HEK293 (cell line): ENCODE measurements around the gene CCDC183.
A peak's percentile ranks its signal among the peaks of the same experiment; 100 is the strongest.

Experiments
- CTCF ChIA-PET: fragments of 350-600 bp; formaldehyde crosslinking; extraction: SDS; loops from one replicate; lab custom pipeline; 2021; ENCODE audit warnings: antibody characterized with exemption; lab: Yijun Ruan, JAX
- POLR2A ChIA-PET: fragments of 300-600 bp; formaldehyde crosslinking; extraction: SDS; loops from one replicate; lab custom pipeline; 2020; ENCODE audit warnings: antibody characterized with exemption, inconsistent platforms; lab: Yijun Ruan, JAX
- H3K27ac ChIP-seq: fragments of 200-500 bp; sonication (Bioruptor generic); 2 replicates; pipeline ENCODE4 v1.5.1; 2014; ENCODE audit warnings: low read depth, low read length, control low read depth, inconsistent platforms; ENCODE audit errors: extremely low read depth
- H3K36me3 ChIP-seq, 2 experiments: fragments of 200-500 bp in 1 of 2; sonication (Bioruptor generic) in 1 of 2; 1 replicate in 1 of 2; 2 replicates in 1 of 2; pipeline ENCODE4 v1.5.1; 2014 to 2017; ENCODE audit warnings: inconsistent platforms in 2 of 2, low read length in 2 of 2; ENCODE audit not compliant: control insufficient read depth in 2 of 2, insufficient read depth in 1 of 2
- H3K4me1 ChIP-seq: fragments of 200-500 bp; sonication (Bioruptor generic); 2 replicates; pipeline ENCODE4 v1.5.1; 2014; ENCODE audit warnings: mild to moderate bottlenecking, low read length, inconsistent platforms; ENCODE audit not compliant: control insufficient read depth, insufficient read depth
- H3K4me3 ChIP-seq: 2 replicates; pipeline ENCODE4 v1.5.1; 2011; ENCODE audit warnings: low read depth, mild to moderate bottlenecking, control low read depth, low read length, moderate library complexity
- H3K9me3 ChIP-seq: fragments of 200-500 bp; sonication (Bioruptor generic); 2 replicates; pipeline ENCODE4 v1.5.1; 2014; ENCODE audit warnings: low read depth, low read length, inconsistent platforms; ENCODE audit not compliant: control insufficient read depth, insufficient read depth
- GLIS2 ChIP-seq: fragments of 450-650 bp; formaldehyde crosslinking; IDR thresholded peaks from 2 replicates; pipeline ENCODE4 v1.5.1; 2016; ENCODE audit warnings: missing biosample characterization, missing genetic modification characterization
- HOXA7 ChIP-seq: sonication (generic); formaldehyde crosslinking; IDR thresholded peaks from 2 replicates; pipeline ENCODE4 v1.8.1; 2022; ENCODE audit warnings: missing genetic modification reagents, borderline replicate concordance
- KLF7 ChIP-seq: fragments of 450-650 bp; formaldehyde crosslinking; IDR thresholded peaks from 2 replicates; pipeline ENCODE4 v1.5.1; 2016; ENCODE audit warnings: missing biosample characterization, missing genetic modification characterization, borderline replicate concordance
- KLF9 ChIP-seq: fragments of 450-650 bp; formaldehyde crosslinking; IDR thresholded peaks from 2 replicates; pipeline ENCODE4 v1.5.1; 2016; ENCODE audit warnings: missing biosample characterization, missing genetic modification characterization, low read depth
- MZF1 ChIP-seq: fragments of 450-650 bp; formaldehyde crosslinking; IDR thresholded peaks from 2 replicates; pipeline ENCODE4 v1.5.1; 2017; ENCODE audit warnings: missing biosample characterization, missing genetic modification characterization, borderline replicate concordance
- SETDB1 ChIP-seq: IDR thresholded peaks from one replicate; pipeline ENCODE4 v1.6.1; 2017; ENCODE audit warnings: mild to moderate bottlenecking, low read length, moderate library complexity, mixed read lengths; ENCODE audit not compliant: insufficient read length
- ZBTB48 ChIP-seq: fragments of 450-650 bp; formaldehyde crosslinking; IDR thresholded peaks from 2 replicates; pipeline ENCODE4 v1.5.1; 2016; ENCODE audit warnings: missing biosample characterization, missing genetic modification characterization
- ZBTB7A ChIP-seq: fragments of 450-650 bp; formaldehyde crosslinking; IDR thresholded peaks from 2 replicates; pipeline ENCODE4 v1.5.1; 2016; ENCODE audit warnings: low read depth, missing biosample characterization, missing genetic modification characterization
- ZFP37 ChIP-seq: fragments of 450-650 bp; formaldehyde crosslinking; IDR thresholded peaks from 2 replicates; pipeline ENCODE4 v1.5.1; 2016; ENCODE audit warnings: missing biosample characterization, missing genetic modification characterization
- ZNF10 ChIP-seq: fragments of 450-650 bp; formaldehyde crosslinking; IDR thresholded peaks from 2 replicates; pipeline ENCODE4 v1.5.1; 2017; ENCODE audit warnings: missing biosample characterization, missing genetic modification characterization
- ZNF132 ChIP-seq: fragments of 450-650 bp; formaldehyde crosslinking; IDR thresholded peaks from 2 replicates; pipeline ENCODE4 v1.5.1; 2017; ENCODE audit warnings: missing biosample characterization, missing genetic modification characterization, borderline replicate concordance
- ZNF155 ChIP-seq: fragments of 450-650 bp; formaldehyde crosslinking; IDR thresholded peaks from 2 replicates; pipeline ENCODE4 v1.5.1; 2016; ENCODE audit warnings: missing biosample characterization, missing genetic modification characterization
- ZNF16 ChIP-seq: fragments of 450-650 bp; formaldehyde crosslinking; IDR thresholded peaks from 2 replicates; pipeline ENCODE4 v1.5.1; 2016; ENCODE audit warnings: low read depth, missing biosample characterization, missing genetic modification characterization
- ZNF175 ChIP-seq: fragments of 450-650 bp; formaldehyde crosslinking; IDR thresholded peaks from 2 replicates; pipeline ENCODE4 v1.5.1; 2016; ENCODE audit warnings: missing biosample characterization, missing genetic modification characterization
- ZNF2 ChIP-seq: fragments of 450-650 bp; formaldehyde crosslinking; IDR thresholded peaks from 2 replicates; pipeline ENCODE4 v1.5.1; 2016; ENCODE audit warnings: missing biosample characterization, missing genetic modification characterization
- ZNF248 ChIP-seq: fragments of 450-650 bp; formaldehyde crosslinking; IDR thresholded peaks from 2 replicates; pipeline ENCODE4 v1.5.1; 2017; ENCODE audit warnings: missing biosample characterization, missing genetic modification characterization
- ZNF366 ChIP-seq: fragments of 450-650 bp; formaldehyde crosslinking; conservative IDR thresholded peaks from 2 replicates; pipeline ENCODE4 v1.5.1; 2016; ENCODE audit warnings: missing biosample characterization, missing genetic modification characterization
- ZNF426 ChIP-seq: fragments of 450-650 bp; formaldehyde crosslinking; IDR thresholded peaks from 2 replicates; pipeline ENCODE4 v1.5.1; 2017; ENCODE audit warnings: missing biosample characterization, missing genetic modification characterization, mild to moderate bottlenecking, inconsistent platforms, moderate library complexity
- ZNF449 ChIP-seq: fragments of 450-650 bp; formaldehyde crosslinking; IDR thresholded peaks from 2 replicates; pipeline ENCODE4 v1.5.1; 2017; ENCODE audit warnings: missing biosample characterization, mild to moderate bottlenecking, missing genetic modification characterization, moderate library complexity
- ZNF48 ChIP-seq: fragments of 450-650 bp; formaldehyde crosslinking; IDR thresholded peaks from 2 replicates; pipeline ENCODE4 v1.5.1; 2016; ENCODE audit warnings: missing biosample characterization, missing genetic modification characterization
- ZNF521 ChIP-seq: fragments of 450-650 bp; formaldehyde crosslinking; IDR thresholded peaks from 2 replicates; pipeline ENCODE4 v1.5.1; 2017; ENCODE audit warnings: missing biosample characterization, mild to moderate bottlenecking, missing genetic modification characterization
- ZNF548 ChIP-seq: fragments of 450-650 bp; formaldehyde crosslinking; IDR thresholded peaks from 2 replicates; pipeline ENCODE4 v1.5.1; 2016; ENCODE audit warnings: missing biosample characterization, missing genetic modification characterization
- ZNF830 ChIP-seq: fragments of 450-650 bp; IDR thresholded peaks from 2 replicates; pipeline ENCODE4 v1.5.0; 2018; ENCODE audit warnings: missing biosample characterization, missing genetic modification characterization, low read depth, mild to moderate bottlenecking, moderate library complexity
- TF ChIP-seq, protein P1 (sequence below): fragments of 450-650 bp; formaldehyde crosslinking; IDR thresholded peaks from 2 replicates; pipeline ENCODE4 v1.5.1; 2016; ENCODE audit warnings: missing biosample characterization, missing genetic modification characterization
- TF ChIP-seq, protein P2 (sequence below): fragments of 450-650 bp; formaldehyde crosslinking; IDR thresholded peaks from 2 replicates; pipeline ENCODE4 v1.5.1; 2016; ENCODE audit warnings: missing biosample characterization, missing genetic modification characterization
- TF ChIP-seq, protein P3 (sequence below): fragments of 450-650 bp; formaldehyde crosslinking; optimal IDR thresholded peaks from 2 replicates; pipeline ENCODE3; 2016; ENCODE audit warnings: missing biosample characterization, mild to moderate bottlenecking, missing genetic modification characterization
- TF ChIP-seq, protein P4 (sequence below): fragments of 450-650 bp; formaldehyde crosslinking; IDR thresholded peaks from 2 replicates; pipeline ENCODE4 v1.5.1; 2016; ENCODE audit warnings: missing biosample characterization, missing genetic modification characterization

Gene CCDC183

GRCh38 chr9:136803551-136804508 lies 7.7 kb downstream of the CCDC183 start (continued):
- TF ChIP-seq ZNF449 (tag by site-specific recombination) (no peak), ZNF548 (tag by site-specific recombination) (no peak), ZNF830 (tag by site-specific recombination) (no peak), HOXA7 (CRISPR knock-in tag) (no peak), ZNF366 (tag by site-specific recombination) (no peak), SETDB1 (no peak), ZNF521 (no peak), ZNF426 (tag by site-specific recombination) (no peak), ZNF16 (tag by site-specific recombination) (no peak), ZBTB48 (tag by site-specific recombination) (0 out of 2 replicates have a peak, but pooled peaks have one; percentile 19), ZFP37 (no peak), ZNF132 (no peak), ZNF175 (tag by site-specific recombination) (no peak), ZNF48 (tag by site-specific recombination) (no peak), ZBTB7A (no peak), ZNF10 (tag by site-specific recombination) (0 out of 2 replicates have a peak, but pooled peaks have one; percentile 32), KLF7 (tag by site-specific recombination) (no peak), ZNF2 (tag by site-specific recombination) (no peak), KLF9 (tag by site-specific recombination) (no peak)
- TF ChIP-seq, protein P1, sequence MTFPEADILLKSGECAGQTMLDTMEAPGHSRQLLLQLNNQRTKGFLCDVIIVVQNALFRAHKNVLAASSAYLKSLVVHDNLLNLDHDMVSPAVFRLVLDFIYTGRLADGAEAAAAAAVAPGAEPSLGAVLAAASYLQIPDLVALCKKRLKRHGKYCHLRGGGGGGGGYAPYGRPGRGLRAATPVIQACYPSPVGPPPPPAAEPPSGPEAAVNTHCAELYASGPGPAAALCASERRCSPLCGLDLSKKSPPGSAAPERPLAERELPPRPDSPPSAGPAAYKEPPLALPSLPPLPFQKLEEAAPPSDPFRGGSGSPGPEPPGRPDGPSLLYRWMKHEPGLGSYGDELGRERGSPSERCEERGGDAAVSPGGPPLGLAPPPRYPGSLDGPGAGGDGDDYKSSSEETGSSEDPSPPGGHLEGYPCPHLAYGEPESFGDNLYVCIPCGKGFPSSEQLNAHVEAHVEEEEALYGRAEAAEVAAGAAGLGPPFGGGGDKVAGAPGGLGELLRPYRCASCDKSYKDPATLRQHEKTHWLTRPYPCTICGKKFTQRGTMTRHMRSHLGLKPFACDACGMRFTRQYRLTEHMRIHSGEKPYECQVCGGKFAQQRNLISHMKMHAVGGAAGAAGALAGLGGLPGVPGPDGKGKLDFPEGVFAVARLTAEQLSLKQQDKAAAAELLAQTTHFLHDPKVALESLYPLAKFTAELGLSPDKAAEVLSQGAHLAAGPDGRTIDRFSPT (tag by site-specific recombination), result peak; percentile 42
- TF ChIP-seq, protein P2, sequence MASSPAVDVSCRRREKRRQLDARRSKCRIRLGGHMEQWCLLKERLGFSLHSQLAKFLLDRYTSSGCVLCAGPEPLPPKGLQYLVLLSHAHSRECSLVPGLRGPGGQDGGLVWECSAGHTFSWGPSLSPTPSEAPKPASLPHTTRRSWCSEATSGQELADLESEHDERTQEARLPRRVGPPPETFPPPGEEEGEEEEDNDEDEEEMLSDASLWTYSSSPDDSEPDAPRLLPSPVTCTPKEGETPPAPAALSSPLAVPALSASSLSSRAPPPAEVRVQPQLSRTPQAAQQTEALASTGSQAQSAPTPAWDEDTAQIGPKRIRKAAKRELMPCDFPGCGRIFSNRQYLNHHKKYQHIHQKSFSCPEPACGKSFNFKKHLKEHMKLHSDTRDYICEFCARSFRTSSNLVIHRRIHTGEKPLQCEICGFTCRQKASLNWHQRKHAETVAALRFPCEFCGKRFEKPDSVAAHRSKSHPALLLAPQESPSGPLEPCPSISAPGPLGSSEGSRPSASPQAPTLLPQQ, result no peak

- ChIA-PET POLR2A (no interaction called here), CTCF (interaction anchor here (1.1 to 1.5 kb wide), 2 partner anchors 12 to 44 kb away, joined by 3 to 5 read pairs; no protein-coding TSS in a partner anchor)
- H3K36me3 ChIP-seq, result peaks cover 0 to 14% of the 10 kb centered on the region in 2 experiments; a peak in 1 of 3 replicates
- no peak overlapping the region for H3K4me3 ChIP-seq
- no peak for TF ChIP-seq ZNF248 (tag by site-specific recombination)
- TF ChIP-seq, protein P3, sequence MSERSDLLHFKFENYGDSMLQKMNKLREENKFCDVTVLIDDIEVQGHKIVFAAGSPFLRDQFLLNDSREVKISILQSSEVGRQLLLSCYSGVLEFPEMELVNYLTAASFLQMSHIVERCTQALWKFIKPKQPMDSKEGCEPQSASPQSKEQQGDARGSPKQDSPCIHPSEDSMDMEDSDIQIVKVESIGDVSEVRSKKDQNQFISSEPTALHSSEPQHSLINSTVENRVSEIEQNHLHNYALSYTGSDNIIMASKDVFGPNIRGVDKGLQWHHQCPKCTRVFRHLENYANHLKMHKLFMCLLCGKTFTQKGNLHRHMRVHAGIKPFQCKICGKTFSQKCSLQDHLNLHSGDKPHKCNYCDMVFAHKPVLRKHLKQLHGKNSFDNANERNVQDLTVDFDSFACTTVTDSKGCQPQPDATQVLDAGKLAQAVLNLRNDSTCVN (tag by site-specific recombination), result no peak
- peak; percentile 29; the same call in 1 of the 2 replicates for TF ChIP-seq GLIS2 (tag by site-specific recombination)
- TF ChIP-seq MZF1 (tag by site-specific recombination), result no peak
- TF ChIP-seq, protein P4, sequence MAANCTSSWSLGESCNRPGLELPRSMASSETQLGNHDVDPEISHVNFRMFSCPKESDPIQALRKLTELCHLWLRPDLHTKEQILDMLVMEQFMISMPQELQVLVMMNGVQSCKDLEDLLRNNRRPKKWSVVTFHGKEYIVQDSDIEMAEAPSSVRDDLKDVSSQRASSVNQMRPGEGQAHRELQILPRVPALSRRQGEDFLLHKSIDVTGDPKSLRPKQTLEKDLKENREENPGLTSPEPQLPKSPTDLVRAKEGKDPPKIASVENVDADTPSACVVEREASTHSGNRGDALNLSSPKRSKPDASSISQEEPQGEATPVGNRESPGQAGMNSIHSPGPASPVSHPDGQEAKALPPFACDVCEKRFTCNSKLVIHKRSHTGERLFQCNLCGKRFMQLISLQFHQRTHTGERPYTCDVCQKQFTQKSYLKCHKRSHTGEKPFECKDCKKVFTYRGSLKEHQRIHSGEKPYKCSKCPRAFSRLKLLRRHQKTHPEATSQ, result no peak
- TF ChIP-seq ZNF155 (tag by site-specific recombination), result no peak
- H3K9me3 ChIP-seq, result no peaks in the 10 kb centered on the region
- H3K27ac ChIP-seq, result no peak overlapping the region
- H3K4me1 ChIP-seq, result peaks cover 8% of the 10 kb centered on the region
These were observed 8.5 kb downstream of the CCDC183 start for GRCh38 chr9:136804509-136805206.
